ENCODE measurements around the gene TOR1AIP1.
"Not testable (repeated sequence)": the region's sequence is repeated elsewhere in the genome, so short reads cannot be mapped to it uniquely, and the experiment has no call there.

The TOR1AIP1 gene

GRCh38 chr1:179882253-179883039, at the start of gene TOR1AIP1:
Gene TOR1AIP1 (plus strand): TSS chr1:179882285. CDS start chr1:179882503, 218 bp downstream.
- peak; percentile 96 for DNase-seq (ENCODE audit: low read depth)

GRCh38 chr1:179836686-179837445, 45.2 kb upstream of the TOR1AIP1 start:
- DNase-seq (ENCODE audit: low read depth), result not testable (repeated sequence)

GRCh38 chr1:179840107-179840506, 42.0 kb upstream of the TOR1AIP1 start:
- DNase-seq (ENCODE audit: low read depth), result no peak

- DNase-seq (ENCODE audit: low read depth), result no peak
These were observed 33.9 kb upstream of the TOR1AIP1 start for GRCh38 chr1:179848233-179848632.

GRCh38 chr1:179853102-179853501, 29.0 kb upstream of the TOR1AIP1 start:
- DNase-seq (ENCODE audit: low read depth), result no peak

- DNase-seq (ENCODE audit: low read depth), result not testable (repeated sequence)
These were observed 26.3 kb upstream of the TOR1AIP1 start for GRCh38 chr1:179855831-179856230.

- no peak for DNase-seq (ENCODE audit: low read depth)
These were observed 25.8 kb upstream of the TOR1AIP1 start for GRCh38 chr1:179856296-179856695.

GRCh38 chr1:179857009-179857408, 25.1 kb upstream of the TOR1AIP1 start:
- no peak for DNase-seq (ENCODE audit: low read depth)

GRCh38 chr1:179860652-179861051, 21.4 kb upstream of the TOR1AIP1 start:
- DNase-seq (ENCODE audit: low read depth), result no peak

GRCh38 chr1:179865377-179865776, 16.7 kb upstream of the TOR1AIP1 start:
- no peak for DNase-seq (ENCODE audit: low read depth)

- no peak for DNase-seq (ENCODE audit: low read depth)
These were observed 15.5 kb upstream of the TOR1AIP1 start for GRCh38 chr1:179866616-179867015.

GRCh38 chr1:179867493-179868330, 14.4 kb upstream of the TOR1AIP1 start:
- DNase-seq (ENCODE audit: low read depth), result peak; percentile 5

GRCh38 chr1:179870870-179871269, 11.2 kb upstream of the TOR1AIP1 start:
- no peak for DNase-seq (ENCODE audit: low read depth)

GRCh38 chr1:179871940-179872339, 10.1 kb upstream of the TOR1AIP1 start:
- DNase-seq (ENCODE audit: low read depth), result no peak

GRCh38 chr1:179872558-179872957, 9.5 kb upstream of the TOR1AIP1 start:
- no peak for DNase-seq (ENCODE audit: low read depth)

- DNase-seq (ENCODE audit: low read depth), result no peak
These were observed 8.6 kb upstream of the TOR1AIP1 start for GRCh38 chr1:179873438-179873851.

GRCh38 chr1:179875596-179876299, 6.3 kb upstream of the TOR1AIP1 start:
- no peak for DNase-seq (ENCODE audit: low read depth)

GRCh38 chr1:179876300-179876715, 5.8 kb upstream of the TOR1AIP1 start:
- DNase-seq (ENCODE audit: low read depth), result no peak

GRCh38 chr1:179877586-179878265, 4.4 kb upstream of the TOR1AIP1 start, which contains the start of gene TOR1AIP2:
Gene TOR1AIP2 (minus strand): TSS chr1:179877803. CDS start chr1:179852665, 25,138 bp downstream.
- DNase-seq (ENCODE audit: low read depth), result peak; percentile 72

- no peak for DNase-seq (ENCODE audit: low read depth)
These were observed 2.3 kb upstream of the TOR1AIP1 start for GRCh38 chr1:179879797-179880196.

Measured in T-helper 22 cell (primary cell).